GM21825 (cell line): Measurements from ENCODE around the gene RBMS3.
"Not testable (repeated sequence)": the region's sequence is repeated elsewhere in the genome, so short reads cannot be mapped to it uniquely, and the experiment has no call there.

Experiments used
- ATAC-seq: cut with Tn5 transposase; IDR thresholded peaks from one replicate; pipeline ENCODE4 v1.9.1; 2021; ENCODE audit warnings: mild to moderate bottlenecking, moderate library complexity; ENCODE audit not compliant: unreplicated experiment

The RBMS3 gene

DNA sequence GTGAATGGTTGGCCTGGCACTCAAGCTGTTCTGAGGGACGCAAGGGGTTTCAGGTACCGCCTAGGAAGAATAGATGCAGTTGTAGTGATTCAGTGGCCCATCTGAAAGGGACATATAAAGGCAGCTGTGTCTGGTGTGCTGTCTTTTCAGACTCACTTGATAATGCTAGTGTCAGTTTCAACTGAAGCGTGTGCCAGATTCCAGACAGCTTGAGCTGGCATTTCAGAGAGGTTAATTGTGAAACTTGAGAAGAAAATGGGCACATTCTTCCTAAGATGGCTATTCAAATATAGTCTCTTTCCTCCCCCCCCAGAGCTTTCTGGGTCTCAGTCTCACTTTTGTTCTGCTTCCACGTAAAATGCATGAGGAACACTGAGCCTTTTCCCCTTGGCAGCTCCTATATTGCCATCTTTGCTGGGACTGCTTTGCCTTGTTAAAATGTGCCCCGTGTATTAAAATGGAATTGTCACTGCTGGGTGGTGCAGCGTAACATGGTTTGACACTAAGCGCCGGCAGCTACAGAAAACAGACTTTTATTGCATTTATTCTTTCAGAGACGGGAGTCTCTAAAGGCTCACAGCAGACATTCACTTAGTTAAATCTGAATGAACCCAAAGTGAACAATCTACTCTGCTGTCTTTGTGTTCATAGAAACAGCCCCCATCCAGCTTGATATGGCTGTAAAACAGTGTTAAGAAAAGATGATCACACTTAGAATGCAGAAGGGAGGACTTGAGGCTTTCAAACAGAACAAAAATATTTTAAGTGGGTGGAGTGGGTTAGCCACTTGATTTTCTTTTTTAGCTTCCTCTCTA, 478.7 kb downstream of the RBMS3 start:
- no peak for ATAC-seq

DNA sequence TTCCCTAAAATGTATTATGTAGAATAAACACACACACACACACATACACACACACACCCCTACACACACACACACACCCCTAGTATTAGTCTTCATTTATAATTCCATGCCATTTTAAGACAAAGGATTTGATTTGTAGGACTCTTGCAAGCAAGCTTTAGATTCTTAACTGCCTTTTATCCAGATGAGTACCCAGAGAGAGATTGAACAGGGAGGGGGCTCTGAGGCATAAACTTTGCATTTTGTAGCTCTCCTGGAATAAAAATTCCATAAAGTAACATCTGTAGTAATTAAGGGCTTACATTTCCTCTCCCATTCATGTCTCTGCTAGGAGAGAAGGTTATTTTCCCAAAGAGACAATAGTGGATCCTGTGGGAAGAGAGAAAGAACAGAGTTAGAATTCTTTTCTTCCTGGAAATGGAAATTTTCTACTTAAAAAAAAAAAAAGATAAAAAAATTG, 479.4 kb downstream of the RBMS3 start:
- ATAC-seq: no peak

DNA sequence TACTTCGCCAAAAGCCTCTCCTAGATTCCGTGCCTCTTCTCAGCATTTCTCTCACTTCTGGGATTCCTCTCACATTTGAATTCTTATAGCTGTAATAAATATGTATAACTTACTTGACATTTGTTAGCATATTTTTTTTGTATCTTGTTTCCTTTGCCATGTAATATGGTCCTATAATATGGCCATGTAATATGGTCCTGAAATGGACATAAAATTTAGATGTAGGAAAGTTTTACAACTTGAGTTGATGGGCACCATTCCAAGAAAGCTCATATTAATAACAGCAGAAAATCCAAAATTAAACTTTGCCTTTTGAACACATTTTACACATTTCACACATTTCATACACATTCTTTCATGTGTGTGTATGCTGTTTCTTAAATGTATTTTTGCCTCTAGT, 480.6 kb downstream of the RBMS3 start:
- ATAC-seq: no peak

DNA sequence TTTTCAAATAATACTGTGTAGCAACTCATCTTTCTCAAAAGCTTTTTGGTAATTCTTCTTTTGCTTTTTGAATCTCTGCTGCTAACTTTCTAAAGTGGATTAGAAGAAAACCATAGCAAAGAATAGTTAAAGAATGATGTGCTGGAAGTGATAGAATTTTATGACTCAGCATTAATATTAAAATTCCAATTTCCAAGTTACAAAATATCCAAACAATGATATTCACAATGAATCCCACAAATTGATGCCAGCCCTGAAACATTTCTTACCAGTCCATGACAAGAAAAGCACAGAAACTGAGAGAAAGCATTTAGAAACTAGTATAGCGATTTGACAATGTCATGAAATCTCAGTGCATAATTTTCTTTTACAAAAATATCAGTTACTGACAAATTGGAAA, 482.2 kb downstream of the RBMS3 start:
- ATAC-seq: no peak

DNA sequence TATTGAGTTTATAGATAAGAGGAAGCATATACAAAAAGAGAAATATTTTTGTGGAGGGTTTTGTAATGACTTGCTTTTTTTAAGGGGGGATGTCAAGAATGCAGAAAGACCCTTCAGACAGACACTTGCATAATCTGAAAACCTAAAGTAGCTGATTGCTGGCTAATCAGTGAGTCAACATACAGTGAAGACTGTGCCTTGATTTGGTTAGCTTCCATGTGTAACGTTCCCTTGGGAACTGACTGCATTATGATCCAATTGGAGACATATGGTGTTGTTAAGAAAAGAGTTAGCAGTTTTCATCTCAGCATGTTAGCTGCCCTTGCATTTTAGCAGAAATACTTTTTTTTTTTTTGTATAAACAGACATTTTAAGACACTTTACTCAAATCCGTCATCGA, 483.2 kb downstream of the RBMS3 start:
- no peak for ATAC-seq

DNA sequence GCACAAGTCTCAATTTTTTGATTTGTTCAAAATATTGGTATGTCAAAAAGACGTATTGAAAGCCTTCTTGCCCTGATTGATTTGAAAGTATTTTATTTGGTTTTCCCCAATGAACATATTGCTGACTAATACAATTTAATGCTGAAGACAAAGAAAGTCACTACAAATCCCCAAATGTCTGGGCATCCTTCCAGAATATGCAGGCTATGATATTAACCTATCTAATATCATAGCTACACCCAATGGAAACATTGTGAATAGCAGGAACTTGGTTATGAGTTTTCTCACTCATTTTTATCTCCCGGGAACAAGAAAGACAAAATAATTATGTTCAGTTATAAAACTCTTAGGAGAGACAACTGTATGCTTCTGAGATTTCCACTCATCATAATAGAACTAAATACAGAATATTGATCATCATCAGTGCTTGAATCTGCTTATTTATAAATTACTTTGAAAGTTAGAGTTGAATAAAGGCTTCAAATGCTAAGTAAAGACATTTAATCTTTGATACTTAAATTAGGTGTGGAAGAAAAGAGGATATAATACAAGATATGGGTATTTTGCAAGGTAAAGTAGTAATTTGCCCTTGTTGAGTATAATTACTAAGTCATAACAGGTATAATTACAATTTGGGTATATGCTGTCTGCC, 483.9 kb downstream of the RBMS3 start:
- no peak for ATAC-seq

DNA sequence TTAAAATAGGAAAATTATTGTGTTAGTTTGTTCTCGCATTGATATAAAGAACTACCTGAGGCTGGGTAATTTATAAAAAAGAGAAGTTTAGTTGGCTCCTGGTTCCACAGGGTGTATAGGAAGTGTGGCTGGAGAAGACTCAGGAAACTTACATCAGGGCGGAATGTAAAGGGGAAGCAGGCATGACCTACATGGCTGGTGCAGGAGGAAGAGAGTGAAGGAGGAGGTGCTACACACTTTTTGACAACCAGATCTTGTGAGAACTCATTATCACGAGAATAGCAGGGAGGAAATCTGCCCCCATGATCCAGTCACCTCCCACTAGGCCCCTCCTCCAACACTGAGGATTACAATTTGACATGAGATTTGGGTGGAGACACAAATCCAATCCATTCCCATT, 490.7 kb downstream of the RBMS3 start:
- no peak for ATAC-seq

DNA sequence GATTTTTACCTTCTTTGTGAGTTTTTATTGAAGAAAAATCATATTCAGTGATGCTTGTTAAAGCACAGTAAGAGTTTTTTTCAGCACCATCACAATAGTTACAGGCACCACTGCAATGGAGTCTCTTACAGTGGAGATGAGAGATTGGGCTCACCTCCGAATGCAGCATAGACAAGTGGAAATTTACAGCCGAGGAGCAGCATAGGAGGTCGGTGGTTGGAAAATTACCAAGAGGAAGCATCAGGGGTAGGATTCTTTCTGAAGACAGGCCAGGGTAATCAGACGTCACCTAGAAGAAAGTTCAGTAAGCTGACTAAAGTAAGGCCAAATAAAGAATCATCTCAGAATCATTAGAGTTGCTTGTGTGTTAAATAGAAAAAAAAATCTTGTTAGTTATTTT, 491.6 kb downstream of the RBMS3 start:
- no peak for ATAC-seq

DNA sequence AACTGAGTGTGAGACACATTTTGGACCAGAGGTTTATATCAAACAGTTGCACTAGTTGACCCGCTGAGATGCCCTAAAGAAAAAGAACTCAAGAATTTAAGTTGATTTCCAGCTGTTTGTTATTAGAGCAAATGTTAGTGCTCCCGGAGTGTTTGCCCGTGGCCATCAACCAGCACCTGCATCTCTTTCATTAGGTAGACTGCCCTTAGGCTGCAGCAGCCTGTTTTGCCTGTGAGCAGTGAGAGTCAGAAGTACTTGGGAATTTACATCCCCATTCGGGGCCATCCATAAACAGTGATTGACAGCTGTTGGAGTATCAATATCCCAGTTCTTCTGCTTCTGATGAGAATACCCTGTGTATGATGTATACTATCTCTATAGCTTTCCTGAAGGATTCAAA, 492.6 kb downstream of the RBMS3 start:
- no peak for ATAC-seq

DNA sequence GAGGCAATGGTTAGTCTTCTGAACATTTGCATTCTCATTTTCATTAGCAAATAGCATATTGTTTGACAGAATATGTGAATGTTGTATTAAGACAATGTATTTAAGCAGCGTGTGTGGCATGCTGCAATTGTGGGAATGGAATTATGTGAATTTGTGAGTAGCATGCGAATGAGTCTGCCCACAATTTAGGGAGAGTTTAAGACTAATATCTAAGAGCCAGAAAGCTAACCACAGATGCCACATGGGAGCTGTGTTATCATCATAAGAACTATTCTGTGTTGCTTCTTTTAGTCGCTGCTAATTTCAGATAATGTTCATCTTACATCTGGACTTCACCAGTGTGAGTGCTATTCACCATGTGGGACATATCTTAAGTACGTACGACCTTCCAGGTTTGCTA, 494.5 kb downstream of the RBMS3 start:
- no peak for ATAC-seq

DNA sequence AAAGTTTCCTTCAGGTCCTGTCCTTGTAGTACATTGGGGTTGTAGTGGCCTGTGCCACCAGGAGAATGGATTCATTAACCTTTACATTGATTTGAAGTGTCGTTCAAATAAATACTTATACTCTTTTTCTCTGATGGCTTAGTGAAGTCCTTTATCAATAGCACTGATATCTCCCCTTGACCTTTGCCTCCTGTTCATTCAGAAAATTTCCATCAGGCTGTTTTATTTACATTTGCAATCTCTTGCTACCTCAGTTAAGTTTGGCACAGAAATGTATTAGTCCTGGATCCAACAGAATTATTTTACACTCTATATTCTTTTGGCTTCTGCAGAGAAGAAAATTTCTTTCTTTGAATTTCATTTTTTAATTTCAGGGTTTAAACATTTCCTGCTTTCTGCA, 497.0 kb downstream of the RBMS3 start:
- ATAC-seq: no peak

DNA sequence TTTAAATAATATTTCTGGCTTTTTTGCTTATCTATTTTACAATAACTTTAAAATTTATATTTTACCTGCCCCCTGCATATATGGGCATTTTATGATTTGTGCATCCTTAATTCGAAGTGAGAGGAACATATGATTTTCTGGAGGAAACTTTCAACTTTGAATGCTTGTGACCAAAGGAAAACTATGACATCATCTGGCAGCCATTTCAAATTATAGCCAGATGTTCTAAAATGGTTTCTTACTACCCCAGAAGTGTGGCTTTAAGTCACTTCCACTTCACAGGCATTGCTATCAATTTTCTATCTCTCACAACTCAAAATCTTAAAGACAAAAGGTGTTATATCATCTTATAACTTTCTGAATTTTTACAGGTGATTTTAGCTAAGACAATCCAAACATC, 508.8 kb downstream of the RBMS3 start:
- no peak for ATAC-seq

DNA sequence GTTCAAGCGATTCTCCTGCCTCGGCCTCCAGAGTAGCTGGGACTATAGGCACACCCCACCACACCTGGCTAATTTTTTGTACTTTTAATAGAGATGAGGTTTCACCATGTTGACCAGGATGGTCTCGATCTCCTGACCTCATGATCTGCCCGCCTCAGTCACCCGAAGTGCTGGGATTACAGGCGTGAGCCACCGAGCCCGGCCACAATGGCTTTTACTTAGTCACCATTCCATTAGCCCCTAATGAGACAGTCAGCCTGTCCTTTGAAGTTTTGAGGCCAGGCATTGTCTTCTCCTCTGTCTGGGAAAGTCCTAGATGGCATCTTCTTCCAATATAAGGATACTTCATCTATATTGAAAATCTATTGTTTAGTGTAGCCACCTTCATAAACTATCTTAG, 515.9 kb downstream of the RBMS3 start:
- ATAC-seq: no peak

DNA sequence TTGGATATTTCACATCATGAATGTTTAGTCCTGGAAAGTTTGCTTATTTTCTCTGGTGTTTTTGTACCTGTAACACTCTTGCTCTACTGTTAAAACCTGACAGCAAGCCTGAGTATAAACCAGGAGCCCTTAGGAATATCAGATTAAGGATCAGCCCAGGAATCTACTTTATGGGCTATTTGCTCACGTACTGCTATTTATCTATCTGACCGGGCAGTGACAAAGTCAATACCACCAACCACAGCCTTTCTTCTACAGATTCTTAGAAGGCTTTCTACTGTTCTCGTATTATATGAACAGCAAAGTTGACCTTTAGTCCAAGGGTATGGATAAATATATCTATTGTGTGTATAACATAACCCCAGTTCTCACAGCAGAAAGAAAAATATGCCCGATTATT, 521.2 kb downstream of the RBMS3 start:
- ATAC-seq: no peak

DNA sequence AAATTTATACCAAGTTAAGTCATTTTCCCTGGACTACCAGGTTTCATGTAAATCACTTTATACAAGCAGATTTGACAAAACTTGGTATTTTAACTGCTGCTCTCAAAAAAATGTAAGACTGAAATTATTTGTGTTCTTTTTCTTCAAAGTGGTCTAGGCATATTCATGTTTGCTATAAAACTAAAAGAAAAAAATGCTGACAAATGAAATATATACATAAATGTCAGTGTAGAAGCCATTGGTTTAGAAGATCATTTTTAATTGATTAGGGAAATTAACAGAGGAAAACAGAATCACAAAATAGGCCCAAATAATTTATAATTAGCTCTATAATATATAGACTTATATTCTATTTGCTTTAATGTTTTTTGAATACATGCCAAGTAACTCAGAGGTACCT, 523.2 kb downstream of the RBMS3 start:
- ATAC-seq: no peak

DNA sequence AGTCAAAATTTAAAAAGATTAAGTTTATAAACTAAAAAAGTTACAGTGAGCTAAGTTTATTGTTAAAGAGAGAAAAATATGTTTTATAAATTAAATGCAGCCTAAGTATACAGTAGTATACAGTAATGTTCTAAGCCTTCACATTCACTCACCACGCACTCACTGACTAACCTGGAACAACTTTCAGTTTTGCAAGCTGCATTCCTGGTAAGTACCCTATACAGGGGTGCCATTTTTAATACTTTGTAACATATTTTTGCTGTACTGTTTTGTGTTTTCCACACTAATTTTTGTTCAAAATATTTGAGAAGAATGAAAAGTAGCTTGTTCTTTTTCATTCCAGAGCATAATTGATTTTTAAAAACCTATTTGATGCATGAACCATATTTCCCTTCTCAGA, 524.9 kb downstream of the RBMS3 start:
- no peak for ATAC-seq

DNA sequence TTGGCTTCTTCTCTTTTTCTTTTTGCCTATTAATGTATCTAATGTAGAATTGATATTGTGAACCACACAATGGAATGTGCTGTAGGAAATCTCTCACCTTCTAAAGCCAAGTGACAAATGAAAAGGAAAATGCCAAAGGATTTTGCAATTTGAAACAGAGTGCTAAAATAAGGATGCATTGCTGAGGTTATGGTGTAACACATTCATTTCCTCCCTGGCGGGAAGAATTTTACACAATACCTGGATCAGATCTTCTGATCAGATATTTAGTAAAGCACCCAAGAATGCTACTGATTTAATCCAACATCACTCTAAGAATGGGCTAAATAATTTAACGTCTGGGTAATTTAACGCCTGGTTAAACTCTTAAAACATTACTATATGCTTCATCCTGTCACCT, 527.5 kb downstream of the RBMS3 start:
- ATAC-seq: not testable (repeated sequence)

DNA sequence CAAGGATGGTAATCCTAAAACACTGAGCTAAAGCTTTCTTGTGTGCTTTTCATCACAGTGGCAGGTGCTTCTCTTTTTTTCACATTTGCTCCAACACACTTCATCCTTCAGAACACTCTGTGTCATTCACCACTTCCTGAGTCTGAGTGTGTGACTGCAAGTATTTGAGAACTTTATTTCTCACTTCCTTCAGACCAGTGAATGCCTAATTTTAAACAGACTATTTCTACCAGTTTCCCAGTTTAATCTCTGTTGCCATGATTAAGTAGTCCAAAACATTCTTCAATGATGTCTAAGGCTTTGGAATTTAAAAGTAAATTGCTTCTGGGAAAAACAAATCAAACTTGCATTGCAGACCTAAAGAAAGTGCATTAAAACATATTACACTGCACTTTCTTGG, 541.2 kb downstream of the RBMS3 start:
- no peak for ATAC-seq

DNA sequence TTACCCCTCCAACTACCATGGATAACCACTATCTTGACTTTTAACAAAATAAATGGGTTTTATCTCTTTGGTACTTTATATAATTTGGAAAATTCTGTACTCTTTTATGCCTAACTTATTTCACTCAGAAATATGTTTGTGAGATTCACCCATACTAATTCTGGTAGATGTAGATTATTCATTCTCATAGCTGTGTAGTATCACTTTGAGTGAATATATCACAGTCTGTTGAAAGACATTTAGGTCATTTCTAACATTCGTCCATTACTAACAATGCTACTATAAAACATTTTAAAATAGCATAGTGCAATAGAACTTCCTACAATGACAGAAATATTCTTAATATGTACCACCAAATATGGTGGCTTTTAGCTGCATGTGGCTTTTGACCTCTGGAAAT, 542.4 kb downstream of the RBMS3 start:
- ATAC-seq: no peak

DNA sequence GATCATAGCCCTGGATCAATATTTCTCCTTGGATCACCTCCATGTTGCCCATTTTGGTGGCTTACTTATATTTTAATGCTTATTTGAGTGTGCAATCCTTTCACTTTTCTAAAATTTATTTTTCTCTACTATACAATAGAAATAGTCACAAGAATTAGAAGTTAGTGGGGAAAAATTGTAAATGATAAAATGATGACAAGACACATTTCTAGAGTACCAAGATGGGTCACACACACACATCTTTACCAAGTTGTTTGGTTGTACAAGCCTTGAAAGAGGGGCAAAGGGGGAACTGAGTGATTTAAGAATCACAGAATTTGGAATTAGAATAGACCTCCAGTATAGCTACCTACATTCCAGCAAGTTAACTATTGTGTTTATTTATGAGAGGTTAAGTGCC, 545.8 kb downstream of the RBMS3 start:
- ATAC-seq: no peak

DNA sequence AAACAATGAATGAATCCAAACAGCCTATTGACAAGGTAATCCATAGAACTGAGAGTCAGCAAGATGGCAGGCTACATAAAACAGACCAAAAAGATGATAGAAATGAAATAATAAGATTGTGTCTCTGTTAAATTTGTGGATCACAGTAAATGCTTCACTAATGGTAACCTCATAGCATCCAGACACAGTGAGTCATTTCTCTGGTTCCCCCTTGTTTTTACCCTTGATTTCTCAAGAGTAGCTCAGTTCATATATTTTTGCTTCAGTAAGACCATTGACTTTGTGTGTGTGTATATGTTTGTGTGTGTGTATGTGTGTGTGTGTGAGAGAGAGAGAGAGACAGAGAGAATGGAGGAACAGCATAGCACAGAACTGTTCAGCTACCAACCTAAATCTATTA, 546.9 kb downstream of the RBMS3 start:
- ATAC-seq: no peak

DNA sequence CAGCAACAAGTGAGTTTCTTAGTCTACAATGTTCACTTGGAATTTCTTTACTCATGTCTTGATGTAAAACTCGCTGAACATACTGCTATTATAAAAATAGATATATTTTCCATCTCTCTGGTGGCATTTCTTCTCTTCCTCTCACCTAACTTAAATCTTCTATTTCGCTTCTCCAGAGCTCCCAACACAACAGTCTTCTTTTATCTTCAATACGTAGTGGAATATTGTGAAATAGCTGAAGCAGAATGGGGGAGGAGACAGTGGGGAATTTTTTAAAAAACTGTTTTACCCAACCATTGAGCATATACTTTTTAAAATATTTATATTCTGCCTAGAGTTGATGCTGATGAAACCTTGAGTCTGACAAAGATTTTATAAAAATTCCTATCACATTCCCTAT, 548.5 kb downstream of the RBMS3 start:
- no peak for ATAC-seq

DNA sequence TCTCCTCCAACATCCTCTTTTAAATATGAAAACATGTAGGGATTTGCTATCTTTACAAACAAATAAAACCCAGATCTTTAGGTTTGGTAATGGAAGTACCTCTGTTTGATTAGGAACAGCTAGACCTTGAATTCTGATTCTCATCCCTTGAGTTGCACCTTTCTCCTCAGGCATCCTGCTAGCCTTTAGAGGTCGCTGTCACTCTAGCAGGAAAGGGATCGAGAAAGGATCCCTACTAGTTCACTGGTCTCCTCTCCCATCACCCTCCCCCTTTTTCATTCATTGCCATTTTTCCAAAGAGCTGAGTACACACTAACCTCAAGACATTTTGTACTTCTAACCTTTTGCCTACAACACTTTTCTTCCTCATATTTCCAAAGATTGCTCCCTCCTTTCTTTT, 569.8 kb downstream of the RBMS3 start:
- no peak for ATAC-seq
